Measurements from ENCODE around the gene POLD4. TPM values are rescaled to one million over a fixed set of nuclear protein-coding genes. Genes with fewer than 3 reads are reported as not detected.
A peak's percentile ranks its signal among the peaks of the same experiment; 100 is the strongest.

POLD4 gene
- total and polyA plus RNA-seq, 2 of the 13 experiments (the other 11 are each of a cell fraction or from before 2014, with no cell fraction given): 10.5 to 27.4 TPM

- TF ChIP-seq ATF1 (CRISPR knock-in tag; IDR thresholded peaks at IDR 0.05) (no peak), THAP7 (CRISPR knock-in tag; IDR thresholded peaks at IDR 0.05) (no peak), ZNF570 (CRISPR knock-in tag; IDR thresholded peaks at IDR 0.05; ENCODE audit: borderline replicate concordance) (no peak), MIER3 (CRISPR knock-in tag; IDR thresholded peaks at IDR 0.05; ENCODE audit: borderline replicate concordance) (no peak), HMGXB4 (CRISPR knock-in tag; IDR thresholded peaks at IDR 0.05; ENCODE audit: borderline replicate concordance in 1 of 2, low read depth in 1 of 2) (peak; percentile 31 to 33; a peak in 1 of 4 replicates), ZNF333 (CRISPR knock-in tag; IDR thresholded peaks at IDR 0.05; ENCODE audit: borderline replicate concordance) (no peak), ZFP36 (IDR thresholded peaks at IDR 0.05; ENCODE audit: borderline replicate concordance, low read depth, low read length, partially characterized antibody) (peak; percentile 72), ZNF30 (CRISPR knock-in tag; IDR thresholded peaks at IDR 0.05) (no peak), TSC22D2 (CRISPR knock-in tag; IDR thresholded peaks at IDR 0.05; ENCODE audit: borderline replicate concordance) (peak; percentile 65; the same call in 1 of the 2 replicates), BHLHE40 (IDR thresholded peaks at IDR 0.05; ENCODE audit: low read length) (0 out of 2 replicates have a peak, but pooled peaks have one; percentile 7), ZNF652 (CRISPR knock-in tag; IDR thresholded peaks at IDR 0.05; ENCODE audit: borderline replicate concordance, low read depth) (peak; percentile 92), CTCF (CRISPR knock-in tag; IDR thresholded peaks at IDR 0.05) (peak; percentile 97), ZNF781 (CRISPR knock-in tag; IDR thresholded peaks at IDR 0.05; ENCODE audit: borderline replicate concordance, not compliant biosample characterization) (no peak), E2F2 (CRISPR knock-in tag; IDR thresholded peaks at IDR 0.05; ENCODE audit: borderline replicate concordance) (no peak), KDM3A (CRISPR knock-in tag; IDR thresholded peaks at IDR 0.05; ENCODE audit: low read depth) (peak; percentile 63; the same call in 1 of the 2 replicates), SIN3B (IDR thresholded peaks at IDR 0.05; ENCODE audit: low read length) (no peak), ZNF678 (CRISPR knock-in tag; IDR thresholded peaks at IDR 0.05) (no peak)
- TF ChIP-seq, protein P1, sequence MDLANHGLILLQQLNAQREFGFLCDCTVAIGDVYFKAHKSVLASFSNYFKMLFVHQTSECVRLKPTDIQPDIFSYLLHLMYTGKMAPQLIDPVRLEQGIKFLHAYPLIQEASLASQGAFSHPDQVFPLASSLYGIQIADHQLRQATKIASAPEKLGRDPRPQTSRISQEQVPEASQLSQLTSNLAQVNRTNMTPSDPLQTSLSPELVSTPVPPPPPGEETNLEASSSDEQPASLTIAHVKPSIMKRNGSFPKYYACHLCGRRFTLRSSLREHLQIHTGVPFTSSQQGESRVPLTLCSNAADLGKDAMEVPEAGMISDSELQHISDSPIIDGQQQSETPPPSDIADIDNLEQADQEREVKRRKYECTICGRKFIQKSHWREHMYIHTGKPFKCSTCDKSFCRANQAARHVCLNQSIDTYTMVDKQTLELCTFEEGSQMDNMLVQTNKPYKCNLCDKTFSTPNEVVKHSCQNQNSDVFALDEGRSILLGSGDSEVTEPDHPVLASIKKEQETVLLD (CRISPR knock-in tag; IDR thresholded peaks at IDR 0.05; ENCODE audit: low read depth): no peak
Observed at GRCh38 chr11:67382276-67383136, 29.2 kb upstream of the POLD4 start (continued).
